GM12878 (cell line): ENCODE data around the gene POU2F1. TPM values are rescaled to one million over a fixed set of nuclear protein-coding genes. Genes with fewer than 3 reads are reported as not detected.

Experiments used
- ESRRA ChIP-seq: IDR thresholded peaks from 2 replicates; pipeline ENCODE4 v1.6.1; 2012; ENCODE audit warnings: mild to moderate bottlenecking, low read length, improper control_type of control experiment
- HCFC1 ChIP-seq: fragments of 150-350 bp; IDR thresholded peaks from 2 replicates; pipeline ENCODE4 v1.6.1; 2014; ENCODE audit warnings: low read length
- HDGF ChIP-seq: fragments of 450-650 bp; IDR thresholded peaks from 2 replicates; pipeline ENCODE4 v1.6.1; 2016; ENCODE audit warnings: antibody characterized with exemption
- SPI1 ChIP-seq: IDR thresholded peaks from 2 replicates; pipeline ENCODE4 v1.6.1; 2011; ENCODE audit warnings: low read depth, mild to moderate bottlenecking, low read length, moderate library complexity, borderline replicate concordance; ENCODE audit not compliant: insufficient read depth
- ZNF274 ChIP-seq: IDR thresholded peaks from one replicate; pipeline ENCODE4 v1.8.0; 2011; ENCODE audit not compliant: insufficient read length, insufficient read depth
- polyA plus RNA-seq, 11 experiments: library from polyadenylated mRNA; depleted of rRNA in 4 of 11; unstranded in 6 of 11; stranded (reverse) in 5 of 11; fragments of >200 nt; fragmentation: Nextera tagmentation in 4 of 11; fragmentation: Illumina TruSeq in 1 of 11; extraction: Ambion mirVana in 4 of 11; extraction: Trizol in 1 of 11; gene quantifications; 1 replicate in 1 of 11; 2 replicates in 10 of 11; pipeline versions ENCODE4 v1.2.1 to v1.2.3, GENCODE V29; 2011 to 2016; ENCODE audit warnings: inconsistent platforms in 2 of 11, missing spikeins in 2 of 11, low read depth in 1 of 11
- total RNA-seq, 4 experiments: library from RNA; depleted of rRNA in 3 of 4; stranded (reverse); fragments of >200 nt in 3 of 4; fragmentation: Illumina TruSeq in 1 of 4; extraction: Trizol in 1 of 4; gene quantifications; 2 replicates each; pipeline versions ENCODE4 v1.2.1 to v1.2.3, GENCODE V29; 2013 to 2021
- TF ChIP-seq, protein P1 (sequence below): fragments of 450-650 bp; formaldehyde crosslinking; IDR thresholded peaks from 2 replicates; pipeline ENCODE4 v1.4.0; 2020; ENCODE audit warnings: mild to moderate bottlenecking, moderate library complexity
- TF ChIP-seq, protein P2 (sequence below): fragments of 450-650 bp; IDR thresholded peaks from 2 replicates; pipeline ENCODE4 v1.6.1; 2016; ENCODE audit warnings: mild to moderate bottlenecking, moderate library complexity, borderline replicate concordance
- TF ChIP-seq, protein P3 (sequence below): fragments of 450-650 bp; IDR thresholded peaks from 2 replicates; pipeline ENCODE4 v1.6.1; 2017; ENCODE audit warnings: antibody characterized with exemption, mild to moderate bottlenecking, moderate library complexity

The POU2F1 gene
- total and polyA plus RNA-seq, 10 of the 15 experiments (the other 5 are each of a cell fraction or from before 2014, with no cell fraction given): 2.5 to 21.7 (median 12.5) TPM

DNA sequence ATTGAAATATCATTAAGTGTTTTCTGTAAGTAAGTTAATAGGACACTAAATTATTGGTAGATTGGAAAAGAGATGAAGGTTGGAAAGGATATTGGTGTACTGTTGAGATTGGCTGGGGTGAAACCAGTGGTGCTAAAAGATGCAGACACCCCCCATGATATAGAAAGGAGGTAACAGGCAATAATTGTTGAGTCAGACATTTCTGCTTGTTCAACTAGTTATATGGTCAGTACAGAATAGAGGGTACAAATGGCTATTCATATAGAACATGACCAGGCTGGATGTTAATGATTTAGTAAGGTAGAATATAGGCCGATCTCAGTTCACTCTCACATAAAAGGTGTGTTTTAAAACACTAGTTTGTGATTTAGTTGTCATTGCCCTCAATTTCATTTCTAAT, 104.5 kb downstream of the POU2F1 start (continued):
- TF ChIP-seq, protein P1, sequence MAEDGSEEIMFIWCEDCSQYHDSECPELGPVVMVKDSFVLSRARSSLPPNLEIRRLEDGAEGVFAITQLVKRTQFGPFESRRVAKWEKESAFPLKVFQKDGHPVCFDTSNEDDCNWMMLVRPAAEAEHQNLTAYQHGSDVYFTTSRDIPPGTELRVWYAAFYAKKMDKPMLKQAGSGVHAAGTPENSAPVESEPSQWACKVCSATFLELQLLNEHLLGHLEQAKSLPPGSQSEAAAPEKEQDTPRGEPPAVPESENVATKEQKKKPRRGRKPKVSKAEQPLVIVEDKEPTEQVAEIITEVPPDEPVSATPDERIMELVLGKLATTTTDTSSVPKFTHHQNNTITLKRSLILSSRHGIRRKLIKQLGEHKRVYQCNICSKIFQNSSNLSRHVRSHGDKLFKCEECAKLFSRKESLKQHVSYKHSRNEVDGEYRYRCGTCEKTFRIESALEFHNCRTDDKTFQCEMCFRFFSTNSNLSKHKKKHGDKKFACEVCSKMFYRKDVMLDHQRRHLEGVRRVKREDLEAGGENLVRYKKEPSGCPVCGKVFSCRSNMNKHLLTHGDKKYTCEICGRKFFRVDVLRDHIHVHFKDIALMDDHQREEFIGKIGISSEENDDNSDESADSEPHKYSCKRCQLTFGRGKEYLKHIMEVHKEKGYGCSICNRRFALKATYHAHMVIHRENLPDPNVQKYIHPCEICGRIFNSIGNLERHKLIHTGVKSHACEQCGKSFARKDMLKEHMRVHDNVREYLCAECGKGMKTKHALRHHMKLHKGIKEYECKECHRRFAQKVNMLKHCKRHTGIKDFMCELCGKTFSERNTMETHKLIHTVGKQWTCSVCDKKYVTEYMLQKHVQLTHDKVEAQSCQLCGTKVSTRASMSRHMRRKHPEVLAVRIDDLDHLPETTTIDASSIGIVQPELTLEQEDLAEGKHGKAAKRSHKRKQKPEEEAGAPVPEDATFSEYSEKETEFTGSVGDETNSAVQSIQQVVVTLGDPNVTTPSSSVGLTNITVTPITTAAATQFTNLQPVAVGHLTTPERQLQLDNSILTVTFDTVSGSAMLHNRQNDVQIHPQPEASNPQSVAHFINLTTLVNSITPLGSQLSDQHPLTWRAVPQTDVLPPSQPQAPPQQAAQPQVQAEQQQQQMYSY (CRISPR knock-in tag): no peak
- TF ChIP-seq SPI1: no peak
- TF ChIP-seq ZNF274: no peak
- TF ChIP-seq ESRRA: no peak
- TF ChIP-seq HCFC1: no peak
- TF ChIP-seq HDGF: no peak
- TF ChIP-seq, protein P2, sequence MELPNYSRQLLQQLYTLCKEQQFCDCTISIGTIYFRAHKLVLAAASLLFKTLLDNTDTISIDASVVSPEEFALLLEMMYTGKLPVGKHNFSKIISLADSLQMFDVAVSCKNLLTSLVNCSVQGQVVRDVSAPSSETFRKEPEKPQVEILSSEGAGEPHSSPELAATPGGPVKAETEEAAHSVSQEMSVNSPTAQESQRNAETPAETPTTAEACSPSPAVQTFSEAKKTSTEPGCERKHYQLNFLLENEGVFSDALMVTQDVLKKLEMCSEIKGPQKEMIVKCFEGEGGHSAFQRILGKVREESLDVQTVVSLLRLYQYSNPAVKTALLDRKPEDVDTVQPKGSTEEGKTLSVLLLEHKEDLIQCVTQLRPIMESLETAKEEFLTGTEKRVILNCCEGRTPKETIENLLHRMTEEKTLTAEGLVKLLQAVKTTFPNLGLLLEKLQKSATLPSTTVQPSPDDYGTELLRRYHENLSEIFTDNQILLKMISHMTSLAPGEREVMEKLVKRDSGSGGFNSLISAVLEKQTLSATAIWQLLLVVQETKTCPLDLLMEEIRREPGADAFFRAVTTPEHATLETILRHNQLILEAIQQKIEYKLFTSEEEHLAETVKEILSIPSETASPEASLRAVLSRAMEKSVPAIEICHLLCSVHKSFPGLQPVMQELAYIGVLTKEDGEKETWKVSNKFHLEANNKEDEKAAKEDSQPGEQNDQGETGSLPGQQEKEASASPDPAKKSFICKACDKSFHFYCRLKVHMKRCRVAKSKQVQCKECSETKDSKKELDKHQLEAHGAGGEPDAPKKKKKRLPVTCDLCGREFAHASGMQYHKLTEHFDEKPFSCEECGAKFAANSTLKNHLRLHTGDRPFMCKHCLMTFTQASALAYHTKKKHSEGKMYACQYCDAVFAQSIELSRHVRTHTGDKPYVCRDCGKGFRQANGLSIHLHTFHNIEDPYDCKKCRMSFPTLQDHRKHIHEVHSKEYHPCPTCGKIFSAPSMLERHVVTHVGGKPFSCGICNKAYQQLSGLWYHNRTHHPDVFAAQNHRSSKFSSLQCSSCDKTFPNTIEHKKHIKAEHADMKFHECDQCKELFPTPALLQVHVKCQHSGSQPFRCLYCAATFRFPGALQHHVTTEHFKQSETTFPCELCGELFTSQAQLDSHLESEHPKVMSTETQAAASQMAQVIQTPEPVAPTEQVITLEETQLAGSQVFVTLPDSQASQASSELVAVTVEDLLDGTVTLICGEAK: no peak
- TF ChIP-seq, protein P3, sequence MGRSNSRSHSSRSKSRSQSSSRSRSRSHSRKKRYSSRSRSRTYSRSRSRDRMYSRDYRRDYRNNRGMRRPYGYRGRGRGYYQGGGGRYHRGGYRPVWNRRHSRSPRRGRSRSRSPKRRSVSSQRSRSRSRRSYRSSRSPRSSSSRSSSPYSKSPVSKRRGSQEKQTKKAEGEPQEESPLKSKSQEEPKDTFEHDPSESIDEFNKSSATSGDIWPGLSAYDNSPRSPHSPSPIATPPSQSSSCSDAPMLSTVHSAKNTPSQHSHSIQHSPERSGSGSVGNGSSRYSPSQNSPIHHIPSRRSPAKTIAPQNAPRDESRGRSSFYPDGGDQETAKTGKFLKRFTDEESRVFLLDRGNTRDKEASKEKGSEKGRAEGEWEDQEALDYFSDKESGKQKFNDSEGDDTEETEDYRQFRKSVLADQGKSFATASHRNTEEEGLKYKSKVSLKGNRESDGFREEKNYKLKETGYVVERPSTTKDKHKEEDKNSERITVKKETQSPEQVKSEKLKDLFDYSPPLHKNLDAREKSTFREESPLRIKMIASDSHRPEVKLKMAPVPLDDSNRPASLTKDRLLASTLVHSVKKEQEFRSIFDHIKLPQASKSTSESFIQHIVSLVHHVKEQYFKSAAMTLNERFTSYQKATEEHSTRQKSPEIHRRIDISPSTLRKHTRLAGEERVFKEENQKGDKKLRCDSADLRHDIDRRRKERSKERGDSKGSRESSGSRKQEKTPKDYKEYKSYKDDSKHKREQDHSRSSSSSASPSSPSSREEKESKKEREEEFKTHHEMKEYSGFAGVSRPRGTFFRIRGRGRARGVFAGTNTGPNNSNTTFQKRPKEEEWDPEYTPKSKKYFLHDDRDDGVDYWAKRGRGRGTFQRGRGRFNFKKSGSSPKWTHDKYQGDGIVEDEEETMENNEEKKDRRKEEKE: no peak
